EH (cell line): Measurements from ENCODE around the gene CFAP52.
A peak's percentile ranks its signal among the peaks of the same experiment; 100 is the strongest.
"Not testable (repeated sequence)": the region's sequence is repeated elsewhere in the genome, so short reads cannot be mapped to it uniquely, and the experiment has no call there.

Source experiments
- DNase-seq: peaks from one replicate; pipeline ENCODE4 v3.0.0-alpha.2; 2015; ENCODE audit warnings: low read depth

Gene CFAP52

GRCh38 chr17:9568957-9569588, 7.4 kb upstream of the CFAP52 start:
- no peak for DNase-seq

GRCh38 chr17:9571201-9571600, 5.2 kb upstream of the CFAP52 start:
- no peak for DNase-seq

- peak; percentile 89 for DNase-seq
Observed at GRCh38 chr17:9575381-9576101, 901 bp upstream of the CFAP52 start, which contains the start of gene STX8. TSS of gene STX8 (minus strand) at chr17:9575820. CDS start at chr17:9575808, 12 bp downstream.

- DNase-seq = no peak
Observed at GRCh38 chr17:9577373-9577709, 899 bp downstream of the CFAP52 start.

GRCh38 chr17:9587969-9588656, 11.7 kb downstream of the CFAP52 start:
- no peak for DNase-seq

GRCh38 chr17:9594065-9594464, 17.6 kb downstream of the CFAP52 start:
- no peak for DNase-seq

GRCh38 chr17:9597638-9598037, 21.2 kb downstream of the CFAP52 start:
- not testable (repeated sequence) for DNase-seq

GRCh38 chr17:9598661-9599060, 22.2 kb downstream of the CFAP52 start:
- DNase-seq = no peak

GRCh38 chr17:9604583-9604982, 28.1 kb downstream of the CFAP52 start:
- DNase-seq = not testable (repeated sequence)

- no peak for DNase-seq
Observed at GRCh38 chr17:9606453-9606852, 30.0 kb downstream of the CFAP52 start.

GRCh38 chr17:9607058-9607457, 30.6 kb downstream of the CFAP52 start:
- DNase-seq = not testable (repeated sequence)

- no peak for DNase-seq
Observed at GRCh38 chr17:9611557-9611956, 35.1 kb downstream of the CFAP52 start.

GRCh38 chr17:9612006-9612405, 35.6 kb downstream of the CFAP52 start:
- DNase-seq = no peak

- no peak for DNase-seq
Observed at GRCh38 chr17:9615486-9615885, 39.0 kb downstream of the CFAP52 start.

GRCh38 chr17:9622961-9623360, 46.5 kb downstream of the CFAP52 start:
- no peak for DNase-seq

GRCh38 chr17:9628509-9628908, 52.1 kb downstream of the CFAP52 start:
- DNase-seq = no peak

GRCh38 chr17:9632741-9633140, 56.3 kb downstream of the CFAP52 start:
- no peak for DNase-seq

- DNase-seq = no peak
Observed at GRCh38 chr17:9635340-9635739, 58.9 kb downstream of the CFAP52 start.

GRCh38 chr17:9636501-9636900, 60.1 kb downstream of the CFAP52 start:
- DNase-seq = no peak

GRCh38 chr17:9640388-9640787, 63.9 kb downstream of the CFAP52 start:
- DNase-seq = not testable (repeated sequence)

GRCh38 chr17:9643611-9644010, 67.2 kb downstream of the CFAP52 start:
- peak; percentile 27 for DNase-seq

GRCh38 chr17:9644910-9645751, 68.7 kb downstream of the CFAP52 start, which contains the start of gene USP43:
TSS of gene USP43 (plus strand) at chr17:9645517. CDS start at chr17:9645633, 116 bp downstream.
- DNase-seq = peak; percentile 15
